GM19372 (cell line): Measurements from ENCODE around the gene WDFY4.

Experiments
- ATAC-seq: cut with Tn5 transposase; IDR thresholded peaks from one replicate; pipeline ENCODE4 v1.9.1; 2021; ENCODE audit warnings: mild to moderate bottlenecking, low read depth, moderate library complexity; ENCODE audit not compliant: unreplicated experiment

The WDFY4 gene

DNA sequence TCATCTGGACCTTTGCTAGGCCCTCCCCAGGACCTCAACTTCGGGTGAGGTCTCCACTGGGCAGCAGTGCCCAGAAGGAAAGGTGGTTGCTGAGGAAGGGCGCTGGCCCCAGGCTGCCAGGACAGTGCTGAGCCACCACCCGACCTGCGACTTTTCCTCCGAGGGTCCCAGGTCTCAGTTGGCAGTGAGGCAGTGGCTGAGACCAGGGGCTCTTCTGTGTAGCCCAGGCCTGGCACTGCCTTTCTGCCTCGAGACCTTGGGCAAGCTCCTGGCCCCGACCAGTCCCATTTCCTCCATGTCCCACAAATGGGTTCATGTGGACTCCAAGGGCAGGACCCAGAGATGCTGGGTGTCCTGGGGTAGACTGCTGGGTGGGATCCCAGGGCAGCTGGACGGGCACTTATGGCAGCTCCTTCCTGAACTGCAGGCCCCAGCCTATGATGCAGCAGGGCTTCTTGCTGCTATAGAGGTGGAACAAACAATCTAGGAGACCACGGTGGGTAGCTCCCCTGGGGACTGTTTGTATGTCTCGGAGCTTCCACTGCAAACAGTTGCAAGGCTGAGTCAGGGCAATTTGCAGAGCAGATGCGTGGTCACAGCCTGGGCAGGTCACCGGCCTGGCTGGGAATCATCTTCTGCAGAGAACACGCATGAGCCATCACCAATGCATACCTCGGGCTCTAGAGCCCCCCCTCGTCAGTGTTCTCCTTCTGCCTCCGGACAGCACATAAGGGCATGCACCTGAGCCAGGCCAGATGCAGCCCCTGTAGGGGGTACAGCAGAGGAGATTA, 272.9 kb downstream of the WDFY4 start:
- no peak for ATAC-seq

DNA sequence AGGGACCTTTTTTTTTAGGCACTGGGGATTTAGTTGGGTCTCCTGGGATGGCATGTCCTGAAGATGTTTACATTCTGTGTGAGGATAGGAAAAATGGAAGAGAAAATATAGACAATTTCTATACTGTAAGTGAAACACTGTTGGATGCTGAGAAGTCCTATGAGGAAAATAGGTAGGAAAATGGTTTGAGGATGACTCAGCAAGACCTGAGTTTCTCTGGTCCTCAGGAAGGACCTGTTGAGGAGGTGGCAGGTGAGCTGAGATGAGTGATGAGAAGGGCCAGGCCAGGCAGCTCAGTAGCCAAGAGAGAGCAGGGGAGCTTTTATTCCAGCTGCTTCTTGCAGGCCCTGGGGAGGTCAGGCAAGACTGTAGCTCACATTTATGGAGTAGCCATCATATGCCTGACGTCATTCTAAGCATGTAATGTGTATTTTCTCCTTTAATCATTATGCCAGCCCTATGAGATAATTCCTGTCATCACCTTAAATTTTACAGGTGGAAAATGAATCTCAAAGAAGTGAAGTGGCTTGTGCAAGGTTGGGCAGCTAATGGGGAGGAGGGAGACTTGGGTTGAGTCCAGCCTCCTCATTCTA, 274.0 kb downstream of the WDFY4 start:
- ATAC-seq, result no peak

GRCh38 chr10:48964038-48964437, 279.4 kb downstream of the WDFY4 start:
- ATAC-seq, result no peak

- no peak for ATAC-seq
These were observed 280.8 kb downstream of the WDFY4 start for GRCh38 chr10:48965460-48965859.

DNA sequence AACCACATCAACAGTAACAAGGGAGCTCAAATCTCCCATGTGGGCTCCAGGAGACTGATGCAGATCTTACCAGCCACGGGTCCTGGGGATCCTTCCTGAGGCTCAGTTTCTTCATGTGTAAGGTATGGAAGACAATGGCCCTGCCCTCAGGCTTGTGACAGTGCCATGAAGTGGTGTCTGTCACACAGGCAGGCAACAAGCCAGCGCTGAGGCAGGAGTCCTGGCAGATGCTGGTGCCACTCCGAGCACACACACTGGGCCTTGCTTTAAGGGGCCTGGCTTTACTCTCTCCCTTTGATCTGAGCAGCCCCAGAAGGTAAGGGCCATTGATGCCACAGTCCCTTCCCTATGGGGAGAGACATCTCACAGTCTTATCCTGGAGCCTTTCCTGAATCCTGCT, 283.4 kb downstream of the WDFY4 start:
- ATAC-seq, result no peak

GRCh38 chr10:48970046-48970445, 285.4 kb downstream of the WDFY4 start:
- ATAC-seq, result no peak

GRCh38 chr10:48970654-48971053, 286.0 kb downstream of the WDFY4 start:
- ATAC-seq, result no peak

DNA sequence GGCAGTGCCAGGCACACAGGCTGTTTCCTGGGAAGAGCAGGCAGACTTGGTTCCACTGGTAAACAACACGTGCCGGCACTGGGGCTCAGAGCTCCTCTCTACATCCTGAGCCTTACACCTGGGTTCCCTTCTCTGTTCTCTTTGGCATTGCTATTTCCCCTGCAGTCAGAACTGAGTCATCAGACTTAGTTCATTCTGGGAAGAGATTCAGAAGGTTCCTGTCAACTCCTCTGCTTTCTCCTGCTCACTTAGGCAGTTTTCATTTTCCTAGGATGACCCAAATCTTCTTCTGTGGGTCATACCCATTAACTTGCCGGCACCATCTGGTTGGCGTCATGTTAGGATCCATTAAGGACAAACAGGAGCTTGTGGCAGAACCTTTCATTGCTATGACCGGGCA, 288.4 kb downstream of the WDFY4 start:
- ATAC-seq, result no peak

DNA sequence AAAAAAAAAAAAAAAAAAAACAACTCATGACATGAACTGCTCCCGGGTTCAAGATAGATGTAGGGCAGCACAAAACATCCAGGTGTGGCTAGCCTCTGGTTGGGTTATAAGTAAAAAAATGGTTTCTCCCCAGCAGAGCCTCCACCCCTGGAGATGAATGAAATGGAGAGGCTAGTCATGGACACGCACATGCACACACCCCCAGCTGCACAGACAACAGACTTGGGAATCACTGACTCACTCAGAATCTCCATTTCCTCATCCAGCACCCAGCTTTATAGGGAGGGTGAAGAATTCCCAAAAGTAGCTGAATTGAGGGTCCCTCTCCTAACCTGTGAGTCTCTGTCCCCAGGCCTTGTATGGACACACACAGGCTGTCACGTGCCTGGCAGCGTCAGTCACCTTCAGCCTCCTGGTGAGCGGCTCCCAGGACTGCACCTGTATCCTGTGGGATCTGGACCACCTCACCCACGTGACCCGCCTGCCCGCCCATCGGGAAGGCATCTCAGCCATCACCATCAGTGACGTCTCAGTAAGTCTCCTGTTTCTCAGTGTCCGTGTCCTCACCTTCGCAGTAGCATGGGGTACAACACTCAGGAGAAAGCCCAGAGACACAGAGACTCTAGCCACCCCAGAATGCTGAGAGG, 290.0 kb downstream of the WDFY4 start:
- no peak for ATAC-seq

- no peak for ATAC-seq
These were observed 291.5 kb downstream of the WDFY4 start for GRCh38 chr10:48976196-48976595.

- no peak for ATAC-seq
These were observed 293.6 kb downstream of the WDFY4 start for GRCh38 chr10:48978318-48978717.

DNA sequence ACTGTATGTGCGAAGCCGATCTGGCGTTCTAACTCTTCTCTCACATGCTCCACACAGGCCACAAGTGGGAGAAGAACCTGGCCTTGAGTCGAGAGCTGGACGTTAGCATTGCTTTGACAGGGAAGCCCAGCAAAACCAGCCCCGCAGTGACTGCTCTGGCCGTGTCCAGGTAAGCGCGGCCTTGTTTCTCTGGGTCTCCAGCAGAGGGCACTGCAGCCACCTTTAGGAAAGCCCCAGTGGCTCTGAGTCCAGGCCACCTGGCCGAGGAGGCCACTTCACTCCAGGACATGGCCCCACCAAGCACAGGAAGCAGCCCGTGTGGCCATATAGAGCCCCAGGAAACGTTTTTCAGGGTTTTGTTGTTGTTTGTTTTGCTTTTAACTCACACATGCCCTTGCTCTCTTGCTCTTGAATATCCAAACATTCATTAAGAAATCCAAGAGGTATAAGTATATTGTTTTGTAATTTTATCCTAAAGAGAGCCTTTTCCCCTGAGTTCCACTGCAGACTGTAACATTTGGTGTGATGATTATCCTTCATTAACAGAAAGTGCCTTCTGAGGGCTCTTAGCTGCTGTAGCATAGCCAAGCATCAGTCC, 296.7 kb downstream of the WDFY4 start:
- no peak for ATAC-seq

DNA sequence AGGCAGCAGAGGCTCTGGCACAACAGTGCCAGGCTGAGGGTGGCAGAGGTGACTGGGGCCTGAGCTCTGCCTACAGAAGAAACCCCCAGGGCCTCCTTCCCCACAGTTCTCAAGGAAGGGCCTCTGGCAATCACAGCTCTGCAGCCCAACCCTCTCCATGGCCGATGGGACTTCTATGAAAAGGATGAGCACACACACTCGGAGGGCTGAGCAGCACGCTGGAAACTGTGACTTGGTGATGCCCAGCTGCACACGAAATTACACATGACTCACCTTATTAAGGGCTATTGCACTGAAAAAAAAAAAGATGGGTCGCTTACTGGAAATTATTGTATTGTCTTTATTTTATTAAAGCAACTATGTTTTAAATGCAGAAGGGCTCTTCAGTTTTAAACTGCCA, 297.9 kb downstream of the WDFY4 start:
- ATAC-seq, result no peak

GRCh38 chr10:48983648-48984351, 299.1 kb downstream of the WDFY4 start:
- ATAC-seq, result no peak

GRCh38 chr10:48985621-48986158, 301.0 kb downstream of the WDFY4 start:
- no peak for ATAC-seq

- ATAC-seq, result no peak
These were observed 305.6 kb downstream of the WDFY4 start for GRCh38 chr10:48990226-48990625.

- ATAC-seq, result no peak
These were observed 309.0 kb downstream of the WDFY4 start for GRCh38 chr10:48993627-48994026.

GRCh38 chr10:48996329-48996728, 311.7 kb downstream of the WDFY4 start:
- no peak for ATAC-seq

GRCh38 chr10:48999346-48999745, 314.7 kb downstream of the WDFY4 start:
- no peak for ATAC-seq
